CD4-positive, alpha-beta T cell (primary cell): Measurements from ENCODE around the gene LRRC3C. TPM values are rescaled to one million over a fixed set of nuclear protein-coding genes. Genes with fewer than 3 reads are reported as not detected.
A peak's percentile ranks its signal among the peaks of the same experiment; 100 is the strongest.

Experiments
- ATAC-seq: fragments of 200-7000 bp; cut with Tn5 transposase; one replicate; pipeline ENCODE4 v1.10.0; 2022; ENCODE audit warnings: mild to moderate bottlenecking; ENCODE audit not compliant: poor library complexity
- CTCF ChIA-PET: fragments of 350-600 bp; sonication (Branson Sonifier 250); formaldehyde crosslinking; loops from one replicate; lab custom pipeline; 2021; ENCODE audit warnings: antibody characterized with exemption, inconsistent platforms; lab: Charles Lee
- POLR2A ChIA-PET: fragments of 350-600 bp; sonication (Branson Sonifier 250); formaldehyde crosslinking; loops from one replicate; lab custom pipeline; 2021; ENCODE audit warnings: antibody characterized with exemption, inconsistent platforms; lab: Charles Lee
- DNase-seq, 14 experiments: peaks; one replicate each; pipeline ENCODE4 v3.0.0-alpha.2; 2013 to 2020; ENCODE audit warnings: mixed read lengths in 2 of 14
- H3K27ac ChIP-seq, 2 donors: one replicate each; pipeline versions ENCODE4 v1.5.1 to v1.7.0; 2013; ENCODE audit warnings: low read length in 2 of 2, low read depth in 1 of 2, mild to moderate bottlenecking in 1 of 2
- H3K27me3 ChIP-seq, 2 experiments: 1 replicate in 1 of 2; 2 replicates in 1 of 2; pipeline versions ENCODE4 v1.6.1 to v1.7.0; 2013; ENCODE audit warnings: low read length in 2 of 2, control low read depth in 1 of 2, mild to moderate bottlenecking in 1 of 2, moderate library complexity in 1 of 2; ENCODE audit not compliant: insufficient read depth in 2 of 2, control insufficient read depth in 1 of 2
- H3K36me3 ChIP-seq: one replicate; pipeline ENCODE4 v1.6.1; 2013; ENCODE audit warnings: low read length, control low read depth; ENCODE audit not compliant: insufficient read depth
- H3K4me1 ChIP-seq: one replicate; pipeline ENCODE4 v1.6.1; 2013; ENCODE audit warnings: low read length, control low read depth; ENCODE audit not compliant: insufficient read depth
- H3K4me3 ChIP-seq: one replicate; pipeline ENCODE4 v1.5.1; 2013; ENCODE audit warnings: mild to moderate bottlenecking, low read length, moderate library complexity
- H3K9me3 ChIP-seq, 2 experiments: 1 replicate in 1 of 2; 2 replicates in 1 of 2; pipeline versions ENCODE4 v1.6.1 to v1.7.0; 2013; ENCODE audit warnings: low read length in 2 of 2, mild to moderate bottlenecking in 2 of 2, control low read depth in 1 of 2, moderate library complexity in 1 of 2; ENCODE audit not compliant: control insufficient read depth in 1 of 2, insufficient read depth in 1 of 2
- H3K27ac Mint-ChIP-seq: one replicate; pipeline ENCODE4 v1.8.0; 2020; ENCODE audit warnings: mixed read lengths
- H3K27me3 Mint-ChIP-seq: one replicate; pipeline ENCODE4 v1.8.0; 2021; ENCODE audit warnings: mixed read lengths
- H3K36me3 Mint-ChIP-seq: one replicate; pipeline ENCODE4 v1.8.0; 2021; ENCODE audit warnings: low read depth, mixed read lengths
- H3K4me1 Mint-ChIP-seq: one replicate; pipeline ENCODE4 v1.8.0; 2021; ENCODE audit warnings: low read depth, mixed read lengths
- H3K4me3 Mint-ChIP-seq: one replicate; pipeline ENCODE4 v1.8.0; 2020; ENCODE audit warnings: mild to moderate bottlenecking, mixed read lengths
- H3K9me3 Mint-ChIP-seq: one replicate; pipeline ENCODE4 v1.8.0; 2020; ENCODE audit warnings: mixed read lengths
- intact Hi-C, 2 experiments: fragments of 100-400 bp; cut with DNase I in 1 of 2; cut with micrococcal nuclease in 1 of 2; formaldehyde crosslinking; loops; one replicate each; pipeline versions ENCODE4 v1.15.1 to v1.9.0; 2023 to 2025; cut with DNase I, micrococcal nuclease
- total RNA-seq, 174 experiments: library from RNA in 2 of 174; stranded (reverse) in 2 of 174; gene quantifications; one replicate each; pipeline ENCODE4 v1.2.3 and lab custom pipeline; 2021 to 2026
- TF ChIP-seq, protein P1 (sequence below): fragments of 200-600 bp; IDR thresholded peaks from one replicate; pipeline ENCODE4 v1.8.0; 2022; ENCODE audit warnings: antibody characterized with exemption, mild to moderate bottlenecking

The LRRC3C gene
- total RNA-seq, 2 experiments from 2014 or later, result not detected

DNA sequence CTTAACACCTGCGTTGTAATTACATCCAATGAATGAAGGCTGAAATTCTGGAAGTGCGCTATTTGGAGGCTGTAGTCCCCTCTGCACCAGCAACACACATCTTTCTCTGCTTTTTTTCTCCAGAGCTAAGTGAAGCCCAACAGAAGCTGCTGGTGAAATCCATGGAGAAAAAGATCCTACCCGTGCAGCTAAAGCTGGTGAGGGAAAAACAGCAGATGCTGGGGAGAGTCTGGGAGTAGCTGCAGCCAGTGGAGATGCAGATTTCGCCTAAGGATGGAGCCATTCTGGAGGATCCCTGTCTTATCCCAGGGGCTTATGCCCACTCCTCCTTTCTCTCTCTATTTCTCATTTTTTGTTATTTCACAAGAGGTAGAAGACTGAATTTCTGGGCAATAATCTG lies 48.3 kb downstream of the LRRC3C start:
- Mint-ChIP-seq H3K27me3 (peaks cover 23% of the 10 kb centered on the region), H3K36me3 (peaks cover 7% of the 10 kb centered on the region), H3K4me3 (no peak overlapping the region), H3K27ac (no peak overlapping the region), H3K9me3 (no peaks in the 10 kb centered on the region), H3K4me1 (peaks cover 12% of the 10 kb centered on the region)
- no peaks in the 10 kb centered on the region for H3K9me3 ChIP-seq
- ATAC-seq, result no peak
- peaks cover 0 to 2% of the 10 kb centered on the region in 2 experiments for H3K27me3 ChIP-seq
- no peak overlapping the region for H3K27ac ChIP-seq
- no peaks in the 10 kb centered on the region for H3K36me3 ChIP-seq
- TF ChIP-seq, protein P1, sequence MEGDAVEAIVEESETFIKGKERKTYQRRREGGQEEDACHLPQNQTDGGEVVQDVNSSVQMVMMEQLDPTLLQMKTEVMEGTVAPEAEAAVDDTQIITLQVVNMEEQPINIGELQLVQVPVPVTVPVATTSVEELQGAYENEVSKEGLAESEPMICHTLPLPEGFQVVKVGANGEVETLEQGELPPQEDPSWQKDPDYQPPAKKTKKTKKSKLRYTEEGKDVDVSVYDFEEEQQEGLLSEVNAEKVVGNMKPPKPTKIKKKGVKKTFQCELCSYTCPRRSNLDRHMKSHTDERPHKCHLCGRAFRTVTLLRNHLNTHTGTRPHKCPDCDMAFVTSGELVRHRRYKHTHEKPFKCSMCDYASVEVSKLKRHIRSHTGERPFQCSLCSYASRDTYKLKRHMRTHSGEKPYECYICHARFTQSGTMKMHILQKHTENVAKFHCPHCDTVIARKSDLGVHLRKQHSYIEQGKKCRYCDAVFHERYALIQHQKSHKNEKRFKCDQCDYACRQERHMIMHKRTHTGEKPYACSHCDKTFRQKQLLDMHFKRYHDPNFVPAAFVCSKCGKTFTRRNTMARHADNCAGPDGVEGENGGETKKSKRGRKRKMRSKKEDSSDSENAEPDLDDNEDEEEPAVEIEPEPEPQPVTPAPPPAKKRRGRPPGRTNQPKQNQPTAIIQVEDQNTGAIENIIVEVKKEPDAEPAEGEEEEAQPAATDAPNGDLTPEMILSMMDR, result no peak
- no peak for DNase-seq
- intact Hi-C loops, result loop anchor here in 1 of 2 experiments (1.0 to 5.0 kb wide), 2 partner anchors 14 to 354 kb away; no protein-coding TSS in a partner anchor
- no peak overlapping the region for H3K4me3 ChIP-seq
- peaks cover 9% of the 10 kb centered on the region for H3K4me1 ChIP-seq
- CTCF ChIA-PET, result interaction anchor here (1.0 kb wide), 1 partner anchor 17 kb away, joined by 4 read pairs; no protein-coding TSS in a partner anchor
- POLR2A ChIA-PET, result interaction anchor here (1.1 kb wide), 1 partner anchor 17 kb away, joined by 3 read pairs; no protein-coding TSS in a partner anchor

DNA sequence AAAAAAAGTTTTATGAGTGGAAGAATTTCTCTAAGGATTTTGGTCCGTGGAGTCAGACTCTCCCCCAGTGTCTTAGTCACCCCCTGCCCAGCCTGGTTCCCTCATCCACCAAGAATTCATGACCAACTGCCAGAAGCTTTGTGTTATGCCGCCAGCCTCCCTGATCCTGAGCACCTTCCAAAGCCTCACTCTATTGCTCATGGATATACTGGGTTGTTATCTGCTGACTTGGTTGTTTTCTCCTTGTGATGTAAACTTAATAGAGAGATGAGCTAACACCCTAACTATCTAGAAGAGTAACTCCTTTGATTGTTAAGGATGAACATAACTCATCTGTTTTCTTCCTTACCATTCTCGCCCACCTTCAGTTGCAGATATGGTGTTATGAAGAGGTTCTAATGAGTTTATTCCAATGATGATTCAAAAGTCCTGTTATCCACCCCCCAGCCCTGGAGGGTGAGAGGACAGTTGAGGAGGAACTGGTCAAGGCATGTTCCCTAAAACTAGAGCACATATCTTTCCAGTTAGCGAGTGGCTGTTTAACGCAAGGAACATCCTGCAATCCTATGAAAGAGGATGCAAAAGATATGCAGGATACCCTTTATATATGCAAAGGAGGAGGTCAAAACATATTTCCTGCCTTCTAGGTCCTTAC lies 51.6 kb downstream of the LRRC3C start:
- H3K4me1 Mint-ChIP-seq, result peaks cover 36% of the 10 kb centered on the region
- Histone ChIP-seq H3K27me3 (peaks cover 0 to 2% of the 10 kb centered on the region in 2 experiments), H3K4me3 (no peak overlapping the region), H3K9me3 (no peaks in the 10 kb centered on the region), H3K4me1 (peaks cover 25% of the 10 kb centered on the region), H3K36me3 (peaks cover 4% of the 10 kb centered on the region), H3K27ac (no peak overlapping the region)
- no peaks in the 10 kb centered on the region for H3K9me3 Mint-ChIP-seq
- ChIA-PET CTCF (interaction anchor here (0.5 to 4.9 kb wide), 6 partner anchors 21 to 790 kb away, joined by 3 to 55 read pairs (median 4); no protein-coding TSS in a partner anchor), POLR2A (interaction anchor here (1.5 to 2.0 kb wide), 5 partner anchors 20 to 160 kb away, joined by 6 to 34 read pairs (median 9); partner anchors contain the start of genes LRRC3C, NR1D1 and ORMDL3)
- intact Hi-C loops, result loop anchor here in 1 of 2 experiments (5.0 kb wide), 1 partner anchor 357 kb away; no protein-coding TSS in a partner anchor
- TF ChIP-seq, protein P1, result no peak
- H3K27me3 Mint-ChIP-seq, result peaks cover 2% of the 10 kb centered on the region
- peaks cover 31% of the 10 kb centered on the region for H3K36me3 Mint-ChIP-seq
- peak overlapping the region; percentile 7 for H3K4me3 Mint-ChIP-seq
- no peak for ATAC-seq
- DNase-seq, result no peak
- no peak overlapping the region for H3K27ac Mint-ChIP-seq

DNA sequence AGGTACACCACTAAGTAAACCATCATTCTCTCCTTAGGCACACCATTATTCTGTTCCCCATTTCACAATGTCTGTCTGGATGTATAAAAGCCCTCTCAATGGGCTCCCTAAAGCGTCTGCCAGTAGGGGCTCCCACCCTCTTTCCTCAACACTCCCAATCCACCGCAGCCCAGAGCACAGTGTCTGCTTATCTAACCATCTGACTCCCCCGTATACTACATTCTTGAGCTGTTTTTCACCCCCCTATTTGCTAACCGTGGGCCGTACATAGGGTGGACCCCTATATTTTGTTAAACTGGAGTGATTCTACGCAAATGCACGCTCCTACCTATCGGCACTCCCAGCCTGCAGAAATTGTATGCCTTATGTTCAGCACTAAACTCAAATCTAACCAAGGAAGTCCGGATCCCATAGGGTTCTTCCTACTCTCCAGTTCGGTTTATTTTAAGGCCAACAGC lies 52.4 kb downstream of the LRRC3C start:
- H3K4me3 Mint-ChIP-seq, result peak overlapping the region; percentile 89
- Histone ChIP-seq H3K36me3 (peaks cover 12% of the 10 kb centered on the region), H3K4me3 (peak overlapping the region; percentile 96), H3K4me1 (peaks cover 25% of the 10 kb centered on the region), H3K9me3 (no peaks in the 10 kb centered on the region), H3K27ac (peak overlapping the region; percentile 67 to 69), H3K27me3 (no peaks in the 10 kb centered on the region)
- peaks cover 39% of the 10 kb centered on the region for H3K36me3 Mint-ChIP-seq
- peak; percentile 12 for ATAC-seq
- ChIA-PET POLR2A (interaction anchor here (0.6 to 3.1 kb wide), 45 partner anchors 11 to 1181 kb away, joined by 3 to 46 read pairs (median 5); partner anchors contain the start of genes CASC3, CDK12, GSDMA and IKZF3), CTCF (interaction anchor here (0.5 to 4.9 kb wide), 13 partner anchors 11 to 358 kb away, joined by 3 to 55 read pairs (median 6); partner anchors contain the start of genes GSDMA, MIEN1 and WIPF2)
- TF ChIP-seq, protein P1, result no peak
- intact Hi-C loops, result loop anchor here (1.0 to 10.0 kb wide), 13 partner anchors 16 to 435 kb away; partner anchors contain the start of genes LRRC3C (in 2 of the 2), ORMDL3 (in 2 of the 2) and STARD3 (in 1 of the 2)
- H3K9me3 Mint-ChIP-seq, result no peaks in the 10 kb centered on the region
- no peaks in the 10 kb centered on the region for H3K27me3 Mint-ChIP-seq
- H3K4me1 Mint-ChIP-seq, result peaks cover 36% of the 10 kb centered on the region
- peak overlapping the region; percentile 95 for H3K27ac Mint-ChIP-seq
- DNase-seq, result peak in 5 of 14 experiments; percentile 4 to 62 (median 7)
